IPS-15b (cell line): ENCODE measurements around the gene CHAD.

Experiments
- H3K27me3 ChIP-seq: one replicate; pipeline ENCODE4 v1.6.1; 2013; ENCODE audit warnings: low read length; ENCODE audit not compliant: control insufficient read depth, insufficient read depth
- H3K36me3 ChIP-seq: one replicate; pipeline ENCODE4 v1.6.1; 2013; ENCODE audit warnings: low read length; ENCODE audit not compliant: control insufficient read depth, insufficient read depth
- H3K4me1 ChIP-seq: one replicate; pipeline ENCODE4 v1.6.1; 2013; ENCODE audit warnings: mild to moderate bottlenecking, low read length; ENCODE audit not compliant: control insufficient read depth, insufficient read depth
- H3K4me3 ChIP-seq: one replicate; pipeline ENCODE4 v1.5.1; 2013; ENCODE audit warnings: low read depth, low read length
- H3K9ac ChIP-seq: one replicate; pipeline ENCODE4 v1.6.1; 2013; ENCODE audit warnings: low read depth, mild to moderate bottlenecking, low read length
- H3K9me3 ChIP-seq: one replicate; pipeline ENCODE4 v1.6.1; 2013; ENCODE audit warnings: mild to moderate bottlenecking, low read length; ENCODE audit not compliant: control insufficient read depth, insufficient read depth

The CHAD gene

DNA sequence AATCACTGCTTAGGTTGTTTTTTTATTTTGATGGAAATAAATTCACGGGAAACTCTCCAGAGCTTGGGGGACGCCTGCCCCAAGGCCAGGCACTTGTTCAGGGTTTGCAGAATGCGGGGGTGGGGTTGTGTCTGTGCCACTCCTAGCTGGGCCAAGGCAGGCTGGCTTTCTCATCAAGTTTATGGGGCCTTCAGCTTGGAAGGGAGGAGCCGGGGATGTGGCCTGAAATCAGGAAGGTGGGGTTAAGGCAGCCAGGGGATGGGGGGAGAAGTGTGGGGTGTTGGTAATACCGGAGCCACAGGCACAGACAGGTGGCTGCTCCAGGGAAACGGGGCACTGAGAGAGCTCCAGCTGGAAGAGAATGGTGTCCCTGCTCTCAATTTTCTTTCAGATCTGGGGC lies 1.7 kb upstream of the CHAD start:
- Histone ChIP-seq H3K4me1 (peaks cover 4% of the 10 kb centered on the region), H3K9me3 (no peaks in the 10 kb centered on the region), H3K4me3 (no peak overlapping the region), H3K27me3 (peaks cover 24% of the 10 kb centered on the region), H3K36me3 (peaks cover 4% of the 10 kb centered on the region), H3K9ac (no peak overlapping the region)

DNA sequence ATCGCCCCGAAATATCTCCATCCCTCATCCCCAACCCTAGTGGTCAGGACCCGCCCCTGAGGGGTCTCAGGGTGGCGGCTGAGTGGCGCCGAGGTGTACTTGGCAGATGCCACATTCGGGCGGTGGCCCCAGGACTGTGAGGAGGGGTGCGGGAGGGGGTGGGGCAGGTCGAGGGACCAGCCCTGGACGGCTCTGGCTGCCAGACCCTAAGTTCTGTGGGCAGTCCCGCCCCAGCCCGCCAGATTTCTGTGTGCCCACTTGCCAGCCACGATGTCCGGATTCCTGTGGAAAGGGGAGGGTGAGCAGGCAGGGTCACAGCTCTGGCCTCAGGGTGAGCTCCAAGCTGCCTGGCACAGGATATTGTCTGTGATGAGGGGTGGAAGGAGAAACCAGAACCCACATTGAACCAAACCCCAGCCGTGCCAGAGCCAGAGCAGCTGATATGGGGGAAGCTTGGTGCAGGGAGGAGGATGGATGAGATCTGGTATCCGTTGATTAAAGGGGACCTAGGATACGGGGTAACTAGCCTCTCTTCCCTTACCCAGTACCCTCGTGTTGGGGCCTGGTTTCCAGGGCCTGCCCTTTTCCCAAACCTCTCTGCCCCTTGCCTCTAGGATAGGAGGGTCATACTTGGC lies 1.1 kb upstream of the CHAD start:
- peak overlapping the region; percentile 49 for H3K4me3 ChIP-seq
- H3K27me3 ChIP-seq = peaks cover 22% of the 10 kb centered on the region
- H3K9me3 ChIP-seq = no peaks in the 10 kb centered on the region
- H3K9ac ChIP-seq = no peak overlapping the region
- H3K36me3 ChIP-seq = peaks cover 4% of the 10 kb centered on the region
- peaks cover 4% of the 10 kb centered on the region for H3K4me1 ChIP-seq

DNA sequence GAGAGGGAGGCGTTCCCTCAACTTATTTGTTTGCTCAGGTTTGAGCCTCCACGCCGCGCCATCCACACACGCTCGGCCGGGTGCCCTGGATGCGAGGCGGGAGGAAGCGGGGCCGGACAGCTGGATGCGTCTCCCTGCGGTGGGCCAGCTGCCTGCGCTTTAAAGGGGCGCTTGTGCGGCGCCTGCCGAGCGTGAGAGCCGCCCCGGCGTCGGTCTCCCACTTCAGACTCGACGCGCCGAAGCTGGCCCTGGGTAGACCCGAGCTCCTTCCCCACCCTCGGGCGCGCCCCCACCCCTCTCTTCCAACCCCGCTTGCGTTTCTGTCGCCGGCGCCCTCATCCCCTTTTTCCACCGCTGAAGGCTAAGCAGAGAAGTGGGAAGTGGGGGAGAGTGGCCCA lies 527 bp upstream of the CHAD start:
- no peaks in the 10 kb centered on the region for H3K9me3 ChIP-seq
- peaks cover 20% of the 10 kb centered on the region for H3K27me3 ChIP-seq
- peak overlapping the region; percentile 49 for H3K4me3 ChIP-seq
- H3K36me3 ChIP-seq = peaks cover 4% of the 10 kb centered on the region
- H3K9ac ChIP-seq = no peak overlapping the region
- H3K4me1 ChIP-seq = peaks cover 4% of the 10 kb centered on the region

DNA sequence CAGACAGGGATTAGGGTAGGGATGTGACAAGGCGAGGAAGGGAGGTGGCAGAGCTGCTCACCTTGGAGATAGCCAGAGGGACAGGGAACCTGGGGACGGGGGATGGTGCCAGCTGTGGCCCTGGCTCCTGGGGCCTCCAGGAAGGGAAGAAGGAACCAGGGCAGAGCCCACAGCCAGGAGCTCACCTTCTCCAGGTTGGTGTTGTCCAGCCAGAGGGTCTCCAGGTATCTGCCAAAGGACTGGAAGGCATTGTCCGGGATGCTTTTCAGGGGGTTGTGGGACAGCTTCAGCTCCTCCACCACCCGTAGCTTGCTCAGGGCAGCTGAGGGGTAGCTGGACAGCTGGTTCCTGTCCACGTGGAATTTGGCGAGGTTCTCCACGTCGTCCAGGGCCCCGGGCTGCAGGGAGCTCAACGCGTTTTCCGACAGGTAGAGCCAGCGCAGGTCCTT lies 801 bp downstream of the CHAD start:
- Histone ChIP-seq H3K27me3 (peaks cover 20% of the 10 kb centered on the region), H3K9ac (no peak overlapping the region), H3K4me1 (peaks cover 4% of the 10 kb centered on the region), H3K9me3 (no peaks in the 10 kb centered on the region), H3K4me3 (no peak overlapping the region), H3K36me3 (no peaks in the 10 kb centered on the region)

DNA sequence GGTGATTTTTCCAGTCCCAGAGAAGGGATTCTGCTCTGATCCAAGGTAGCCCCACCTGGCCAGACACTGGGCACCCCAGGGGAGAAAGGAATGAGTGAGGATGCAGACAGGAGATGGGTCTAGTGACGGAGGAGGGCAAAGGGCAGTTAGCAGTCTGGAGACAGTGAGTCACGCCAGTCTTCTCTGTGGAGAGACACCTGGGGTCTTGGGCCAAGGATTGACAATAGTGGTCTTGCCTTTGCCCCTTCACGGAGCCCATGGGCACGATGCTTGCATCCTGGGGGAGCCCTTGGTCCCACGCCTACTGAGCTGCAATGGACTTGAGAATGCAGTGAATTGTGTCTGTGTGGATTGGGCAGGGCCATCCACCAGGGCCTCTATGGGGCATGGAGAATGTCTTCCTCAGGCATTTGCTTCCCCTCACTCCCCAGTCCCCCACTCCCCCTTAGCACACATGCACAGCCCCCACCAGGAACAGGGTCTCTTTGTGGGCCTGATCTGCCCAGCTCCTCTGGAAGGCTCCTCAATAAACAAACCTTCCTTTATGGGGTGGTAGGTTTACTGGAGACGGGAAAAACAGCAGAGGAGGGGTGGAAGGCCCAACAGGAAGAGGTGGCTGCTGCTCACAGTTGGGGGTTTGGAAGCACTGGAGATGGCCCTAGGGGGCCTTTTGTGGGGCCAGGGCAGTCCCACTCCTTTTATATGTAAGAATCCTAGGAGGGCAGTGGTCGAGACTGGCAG lies 1.4 kb downstream of the CHAD start:
- H3K36me3 ChIP-seq = peaks cover 3% of the 10 kb centered on the region
- H3K9ac ChIP-seq = no peak overlapping the region
- H3K4me1 ChIP-seq = peaks cover 4% of the 10 kb centered on the region
- H3K9me3 ChIP-seq = no peaks in the 10 kb centered on the region
- peaks cover 20% of the 10 kb centered on the region for H3K27me3 ChIP-seq
- H3K4me3 ChIP-seq = no peak overlapping the region

DNA sequence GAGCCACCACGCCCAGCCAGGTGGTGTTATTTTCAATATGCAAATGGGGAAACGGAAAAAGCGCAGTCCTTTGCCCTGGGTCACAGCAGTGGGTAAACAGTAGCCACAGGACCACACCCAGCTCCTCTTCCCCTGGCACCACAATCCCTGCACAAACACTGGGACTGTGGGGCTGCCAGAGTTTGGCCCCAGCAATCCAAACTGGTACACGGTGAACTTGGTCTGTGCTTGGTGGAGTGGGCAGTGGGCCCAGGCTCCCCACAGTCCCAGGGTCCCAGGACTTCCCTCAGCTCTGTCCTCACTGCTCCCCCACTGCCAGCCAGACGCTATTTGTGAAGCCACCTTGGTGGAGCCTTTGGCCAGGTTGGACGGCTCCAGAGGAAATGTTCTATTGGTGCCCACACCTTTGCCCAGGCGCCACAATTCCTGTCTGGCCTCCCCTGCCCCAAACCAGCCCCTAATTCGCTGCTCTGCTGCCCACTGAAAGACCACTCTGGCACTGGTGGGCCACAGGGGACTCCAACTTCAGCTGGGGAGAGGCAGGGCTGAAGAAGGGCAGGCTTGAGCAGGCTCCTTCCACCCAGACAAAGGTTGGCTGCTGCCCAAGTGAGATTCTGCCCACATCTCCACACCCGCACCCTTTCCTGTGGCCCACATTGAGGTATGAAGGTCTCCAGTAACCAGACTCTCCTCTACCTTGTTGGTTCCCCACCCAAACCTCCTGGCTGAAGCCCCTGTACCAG lies 2.1 kb downstream of the CHAD start:
- Histone ChIP-seq H3K4me1 (peaks cover 4% of the 10 kb centered on the region), H3K9me3 (no peaks in the 10 kb centered on the region), H3K9ac (no peak overlapping the region), H3K27me3 (peaks cover 20% of the 10 kb centered on the region), H3K4me3 (no peak overlapping the region), H3K36me3 (peaks cover 3% of the 10 kb centered on the region)

DNA sequence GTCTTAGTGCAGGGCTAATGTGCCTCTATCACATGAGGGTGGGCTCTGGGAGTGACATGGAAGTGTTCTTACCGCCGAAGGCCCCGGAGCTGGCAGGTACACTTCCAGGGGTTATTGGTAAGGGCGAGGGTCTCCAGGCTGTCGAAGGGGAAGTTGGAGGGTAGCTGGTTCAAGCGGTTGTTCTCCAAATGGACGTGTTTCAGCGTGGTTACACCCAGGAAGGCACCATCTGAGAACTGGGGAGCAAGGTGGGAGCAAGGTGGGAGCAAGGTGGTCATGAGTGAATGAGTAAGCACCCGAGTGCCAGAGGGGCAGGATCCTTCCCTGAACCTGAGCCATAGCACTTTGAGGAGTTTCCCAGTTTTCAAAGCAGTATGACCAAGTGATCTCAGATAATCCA lies 3.0 kb downstream of the CHAD start:
- Histone ChIP-seq H3K9me3 (no peaks in the 10 kb centered on the region), H3K27me3 (peaks cover 20% of the 10 kb centered on the region), H3K4me3 (no peak overlapping the region), H3K4me1 (peaks cover 4% of the 10 kb centered on the region), H3K9ac (no peak overlapping the region), H3K36me3 (peaks cover 3% of the 10 kb centered on the region)

DNA sequence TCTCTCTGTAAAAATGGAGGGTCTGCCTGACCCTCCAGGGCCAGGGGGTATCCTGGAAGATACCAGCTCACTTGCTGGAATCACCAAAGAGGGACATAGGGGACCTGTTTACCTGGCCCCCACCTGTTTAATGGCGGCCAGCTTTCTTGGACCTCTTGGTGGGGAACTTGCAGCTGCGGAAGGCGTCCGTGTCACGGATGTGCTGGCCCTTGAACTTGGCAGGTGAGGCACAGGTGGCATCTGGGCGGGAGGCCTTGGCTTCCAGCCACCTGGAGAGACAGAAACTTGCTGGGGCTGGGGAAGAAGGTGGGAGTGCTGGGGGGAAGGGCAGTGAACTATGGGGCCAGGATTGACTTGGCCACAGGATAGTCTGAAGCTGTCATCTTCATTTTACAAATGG lies 3.5 kb downstream of the CHAD start:
- H3K9me3 ChIP-seq = no peaks in the 10 kb centered on the region
- no peak overlapping the region for H3K4me3 ChIP-seq
- no peak overlapping the region for H3K9ac ChIP-seq
- H3K27me3 ChIP-seq = peaks cover 20% of the 10 kb centered on the region
- peaks cover 4% of the 10 kb centered on the region for H3K4me1 ChIP-seq
- H3K36me3 ChIP-seq = peaks cover 3% of the 10 kb centered on the region

DNA sequence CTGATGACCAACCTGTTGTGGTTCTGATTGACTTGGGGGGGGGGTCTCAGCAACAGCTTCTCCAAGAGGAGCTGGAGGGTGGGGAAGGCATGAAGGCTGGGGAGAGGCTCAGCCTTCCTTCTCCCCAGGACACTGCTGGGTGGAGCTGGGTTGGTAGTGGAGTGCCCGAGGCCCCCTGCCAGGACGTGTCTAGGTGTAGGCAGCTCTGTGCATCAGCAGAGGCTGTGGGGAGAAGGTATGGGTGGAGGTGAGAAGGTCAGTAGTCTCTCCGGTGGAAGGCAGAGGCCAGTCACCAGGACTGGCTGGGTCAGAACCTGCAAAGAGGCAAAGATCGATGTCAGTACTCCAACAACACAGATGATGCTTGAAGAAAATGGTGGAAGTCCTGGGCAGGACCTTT lies 3.9 kb downstream of the CHAD start:
- peaks cover 4% of the 10 kb centered on the region for H3K4me1 ChIP-seq
- H3K9ac ChIP-seq = no peak overlapping the region
- H3K4me3 ChIP-seq = no peak overlapping the region
- peaks cover 18% of the 10 kb centered on the region for H3K27me3 ChIP-seq
- H3K9me3 ChIP-seq = no peaks in the 10 kb centered on the region
- peaks cover 3% of the 10 kb centered on the region for H3K36me3 ChIP-seq

DNA sequence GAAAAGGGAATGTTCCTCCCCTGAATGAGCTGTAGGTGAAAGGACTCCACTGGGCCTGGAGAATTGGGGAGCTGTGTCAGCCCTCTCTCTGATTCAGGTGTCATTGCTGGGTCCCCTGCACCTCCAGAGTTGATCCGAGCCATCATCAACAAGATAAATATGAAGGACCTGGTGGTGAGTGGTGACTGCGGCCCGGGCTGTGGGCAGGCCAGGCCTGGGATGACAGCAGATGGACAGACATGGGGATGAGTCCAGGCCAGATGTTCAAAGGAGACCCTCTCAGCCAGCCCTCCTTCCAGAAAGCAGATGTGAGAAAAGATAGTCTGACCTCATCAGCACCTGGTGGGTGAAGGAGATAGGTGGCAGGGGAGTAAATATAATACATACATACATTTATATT lies 4.6 kb downstream of the CHAD start:
- Histone ChIP-seq H3K9me3 (no peaks in the 10 kb centered on the region), H3K9ac (no peak overlapping the region), H3K36me3 (peaks cover 3% of the 10 kb centered on the region), H3K27me3 (peaks cover 15% of the 10 kb centered on the region), H3K4me3 (no peak overlapping the region), H3K4me1 (peaks cover 4% of the 10 kb centered on the region)

DNA sequence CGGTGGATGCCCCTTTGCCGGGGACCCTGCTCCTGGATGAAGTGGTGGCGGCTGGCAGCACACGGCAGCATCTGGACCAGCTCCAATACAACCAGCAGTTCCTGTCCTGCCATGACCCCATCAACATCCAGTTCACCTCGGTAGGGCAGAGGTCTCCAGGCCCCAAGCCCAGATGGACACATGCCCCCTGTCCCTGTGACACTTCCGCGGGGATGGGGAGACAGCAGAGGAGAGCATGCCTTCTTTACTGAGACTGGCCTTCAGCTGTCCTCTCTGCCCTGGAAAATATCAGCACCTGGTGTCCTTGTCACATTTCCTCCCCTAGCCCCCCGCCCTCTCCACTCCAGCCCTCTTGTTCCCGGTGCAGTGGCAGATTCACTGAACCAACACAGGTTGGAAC lies 6.2 kb downstream of the CHAD start:
- Histone ChIP-seq H3K4me1 (no peaks in the 10 kb centered on the region), H3K4me3 (no peak overlapping the region), H3K9me3 (no peaks in the 10 kb centered on the region), H3K9ac (no peak overlapping the region), H3K27me3 (peaks cover 1% of the 10 kb centered on the region), H3K36me3 (peaks cover 3% of the 10 kb centered on the region)
